Nephron progenitor cell (in vitro differentiated cells): ENCODE measurements around the gene PREX1.

Experiments
- DNase-seq: peaks from one replicate; pipeline ENCODE4 v3.0.0; 2021
- H3K27ac Mint-ChIP-seq: 2 replicates; pipeline ENCODE4 v1.8.0; 2021; ENCODE audit warnings: mild to moderate bottlenecking, moderate library complexity, mixed read lengths
- H3K27me3 Mint-ChIP-seq: 2 replicates; pipeline ENCODE4 v1.8.0; 2021; ENCODE audit warnings: mild to moderate bottlenecking, low read depth, mixed read lengths; ENCODE audit not compliant: poor library complexity
- H3K36me3 Mint-ChIP-seq: 2 replicates; pipeline ENCODE4 v1.8.0; 2021; ENCODE audit warnings: low read depth, mixed read lengths
- H3K4me1 Mint-ChIP-seq: 2 replicates; pipeline ENCODE4 v1.8.0; 2021; ENCODE audit warnings: mixed read lengths
- H3K4me3 Mint-ChIP-seq: 2 replicates; pipeline ENCODE4 v1.8.0; 2021; ENCODE audit warnings: mild to moderate bottlenecking, moderate library complexity, mixed read lengths
- H3K9me3 Mint-ChIP-seq: 2 replicates; pipeline ENCODE4 v1.8.0; 2021; ENCODE audit warnings: mild to moderate bottlenecking, moderate library complexity, mixed read lengths
- TF ChIP-seq, protein P1 (sequence below): fragments of 200-600 bp; sonication (generic); IDR thresholded peaks from 2 replicates; pipeline ENCODE4 v1.5.0; 2021; ENCODE audit warnings: antibody characterized with exemption

Gene PREX1

DNA sequence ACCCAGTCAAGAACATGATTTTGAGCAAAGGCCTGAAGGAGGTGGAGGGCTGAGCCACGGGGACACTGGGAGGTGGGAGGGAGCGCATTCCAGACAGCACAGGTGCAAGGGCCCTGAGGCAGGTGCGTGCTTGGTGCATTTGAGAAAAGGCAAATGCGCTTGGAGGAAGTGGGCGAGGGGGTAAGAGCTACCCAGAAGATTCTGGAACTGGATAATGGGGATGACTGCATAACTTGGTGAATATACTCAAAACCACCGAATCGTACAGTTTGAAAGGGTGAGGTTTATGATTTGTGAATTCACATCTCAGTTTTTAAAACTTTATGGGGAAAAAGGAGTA is 9.8 kb downstream of the PREX1 start:
- peaks cover 9% of the 10 kb centered on the region for H3K36me3 Mint-ChIP-seq
- peaks cover 46% of the 10 kb centered on the region for H3K4me1 Mint-ChIP-seq
- H3K9me3 Mint-ChIP-seq = no peaks in the 10 kb centered on the region
- no peak overlapping the region for H3K4me3 Mint-ChIP-seq
- TF ChIP-seq, protein P1, sequence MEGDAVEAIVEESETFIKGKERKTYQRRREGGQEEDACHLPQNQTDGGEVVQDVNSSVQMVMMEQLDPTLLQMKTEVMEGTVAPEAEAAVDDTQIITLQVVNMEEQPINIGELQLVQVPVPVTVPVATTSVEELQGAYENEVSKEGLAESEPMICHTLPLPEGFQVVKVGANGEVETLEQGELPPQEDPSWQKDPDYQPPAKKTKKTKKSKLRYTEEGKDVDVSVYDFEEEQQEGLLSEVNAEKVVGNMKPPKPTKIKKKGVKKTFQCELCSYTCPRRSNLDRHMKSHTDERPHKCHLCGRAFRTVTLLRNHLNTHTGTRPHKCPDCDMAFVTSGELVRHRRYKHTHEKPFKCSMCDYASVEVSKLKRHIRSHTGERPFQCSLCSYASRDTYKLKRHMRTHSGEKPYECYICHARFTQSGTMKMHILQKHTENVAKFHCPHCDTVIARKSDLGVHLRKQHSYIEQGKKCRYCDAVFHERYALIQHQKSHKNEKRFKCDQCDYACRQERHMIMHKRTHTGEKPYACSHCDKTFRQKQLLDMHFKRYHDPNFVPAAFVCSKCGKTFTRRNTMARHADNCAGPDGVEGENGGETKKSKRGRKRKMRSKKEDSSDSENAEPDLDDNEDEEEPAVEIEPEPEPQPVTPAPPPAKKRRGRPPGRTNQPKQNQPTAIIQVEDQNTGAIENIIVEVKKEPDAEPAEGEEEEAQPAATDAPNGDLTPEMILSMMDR = no peak
- H3K27ac Mint-ChIP-seq = peak overlapping the region; percentile 37
- no peak for DNase-seq
- no peaks in the 10 kb centered on the region for H3K27me3 Mint-ChIP-seq

DNA sequence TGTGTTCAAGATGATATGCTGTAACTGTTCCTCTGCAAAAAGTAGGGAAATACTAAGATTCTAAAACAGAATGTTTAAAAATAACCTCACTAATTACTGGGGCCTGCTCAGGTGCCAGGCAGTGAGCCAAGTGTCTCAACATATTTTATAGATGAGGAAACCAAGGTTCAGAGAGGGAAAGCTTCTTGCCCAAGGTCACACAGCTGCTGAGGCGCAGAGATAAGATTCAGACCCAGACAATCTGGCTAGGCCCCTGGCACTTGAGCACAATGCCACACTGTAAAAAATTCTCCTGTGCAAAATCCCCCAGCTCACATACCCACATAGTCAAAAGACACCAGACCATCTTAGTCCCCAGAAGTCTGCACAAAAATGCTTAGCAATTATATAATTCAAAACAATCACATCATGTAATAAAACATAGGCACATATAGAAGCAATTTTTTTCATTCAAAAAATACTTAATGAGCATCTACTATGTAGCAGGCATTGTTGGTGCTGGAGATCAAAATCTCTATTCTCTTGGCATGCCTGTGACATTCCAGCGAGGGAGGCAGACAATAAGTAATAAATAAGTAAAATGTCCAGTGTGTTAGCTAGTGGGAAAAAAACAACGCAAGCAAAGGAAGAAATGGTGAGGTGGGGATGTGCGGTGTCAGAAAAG is 10.3 kb downstream of the PREX1 start:
- no peak overlapping the region for H3K27ac Mint-ChIP-seq
- no peaks in the 10 kb centered on the region for H3K27me3 Mint-ChIP-seq
- peaks cover 43% of the 10 kb centered on the region for H3K4me1 Mint-ChIP-seq
- H3K36me3 Mint-ChIP-seq = peaks cover 9% of the 10 kb centered on the region
- no peak for DNase-seq
- H3K4me3 Mint-ChIP-seq = no peak overlapping the region
- TF ChIP-seq, protein P1 = no peak
- no peaks in the 10 kb centered on the region for H3K9me3 Mint-ChIP-seq

DNA sequence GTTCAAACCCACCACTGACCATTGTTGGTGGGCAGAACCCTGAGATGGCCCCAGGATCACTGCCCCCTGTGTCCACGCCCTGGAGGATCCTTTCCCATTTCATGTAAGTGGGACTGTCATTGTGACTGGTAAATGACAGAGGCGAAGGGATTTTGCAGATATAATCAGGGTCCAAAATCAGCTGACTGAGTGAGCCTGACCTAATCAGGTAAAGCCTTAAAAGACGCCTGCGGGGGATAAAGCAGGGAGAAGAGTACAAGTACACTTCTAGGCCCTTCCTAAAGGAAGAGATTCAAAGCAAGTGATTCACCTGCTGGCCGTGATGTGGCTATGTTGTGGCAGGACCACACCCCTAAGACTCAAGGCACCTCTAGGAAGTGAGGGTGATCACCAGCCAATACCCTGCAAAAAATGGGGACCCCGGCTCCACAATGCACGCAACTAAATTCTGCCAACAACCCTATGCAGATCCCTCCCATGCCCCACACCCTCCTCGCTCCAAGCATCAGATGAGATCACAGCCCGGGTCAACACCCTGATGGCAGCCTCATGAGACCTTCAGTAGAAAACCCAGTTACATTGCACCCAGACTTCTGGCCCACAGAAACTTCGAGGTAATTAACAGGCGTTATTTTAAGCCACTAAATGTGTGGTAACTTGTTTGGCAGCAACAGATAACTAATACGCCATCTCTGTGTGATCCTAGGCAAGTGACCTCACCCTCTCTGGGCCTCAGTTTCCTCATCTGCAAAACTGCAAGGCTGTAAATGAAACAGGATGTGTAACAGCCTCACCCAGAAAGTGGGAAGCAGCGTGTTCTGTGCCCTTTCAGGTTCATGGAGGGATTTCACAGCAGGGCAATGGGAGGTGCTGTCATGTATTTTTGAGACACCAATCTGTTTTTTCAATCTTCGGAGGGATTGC is 11.3 kb downstream of the PREX1 start:
- Mint-ChIP-seq H3K27ac (no peak overlapping the region), H3K36me3 (peaks cover 10% of the 10 kb centered on the region), H3K9me3 (no peaks in the 10 kb centered on the region), H3K27me3 (no peaks in the 10 kb centered on the region), H3K4me3 (no peak overlapping the region), H3K4me1 (peaks cover 34% of the 10 kb centered on the region)
- TF ChIP-seq, protein P1 = no peak
- DNase-seq = no peak

DNA sequence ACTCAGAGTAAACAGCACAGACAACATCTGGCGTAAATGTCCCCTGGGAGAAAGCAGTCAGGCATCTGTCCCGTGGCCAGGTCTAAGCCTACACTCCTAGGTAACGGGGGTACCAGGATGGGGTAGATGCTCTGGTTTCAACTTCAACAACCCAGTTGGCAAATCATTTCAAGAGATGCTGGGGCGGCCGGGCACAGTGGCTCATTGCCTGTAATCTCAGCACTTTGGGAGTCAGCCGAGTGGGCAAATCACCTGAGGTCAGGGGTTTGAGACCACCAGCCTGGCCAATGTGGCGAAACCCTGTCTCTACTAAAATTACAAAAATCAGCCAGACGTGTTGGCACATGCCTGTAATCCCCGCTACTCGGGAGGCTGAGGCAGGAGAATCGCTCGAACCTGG is 12.3 kb downstream of the PREX1 start:
- H3K9me3 Mint-ChIP-seq = no peaks in the 10 kb centered on the region
- no peak overlapping the region for H3K4me3 Mint-ChIP-seq
- H3K27me3 Mint-ChIP-seq = no peaks in the 10 kb centered on the region
- H3K4me1 Mint-ChIP-seq = peaks cover 26% of the 10 kb centered on the region
- DNase-seq = no peak
- no peak overlapping the region for H3K27ac Mint-ChIP-seq
- peaks cover 13% of the 10 kb centered on the region for H3K36me3 Mint-ChIP-seq
- TF ChIP-seq, protein P1 = no peak

DNA sequence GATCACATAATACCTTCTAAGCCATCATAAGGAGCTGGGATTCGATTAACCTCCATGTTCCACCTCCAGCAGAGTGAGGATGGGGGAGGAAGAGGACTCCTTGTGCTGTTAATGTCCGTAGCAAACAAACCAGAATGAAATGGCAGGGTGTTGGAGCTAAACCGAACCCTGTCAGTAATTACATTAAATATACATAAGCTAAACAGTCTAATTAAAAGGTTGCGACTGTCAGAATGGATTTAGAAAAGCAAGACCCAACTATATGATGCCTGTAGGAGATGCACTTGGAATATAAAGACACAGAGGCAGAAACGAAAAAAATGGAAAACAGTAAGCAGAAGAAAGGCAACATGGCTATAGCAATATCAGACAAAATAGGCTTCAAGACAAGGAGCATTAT is 13.2 kb downstream of the PREX1 start:
- peaks cover 18% of the 10 kb centered on the region for H3K4me1 Mint-ChIP-seq
- no peak overlapping the region for H3K27ac Mint-ChIP-seq
- peaks cover 5% of the 10 kb centered on the region for H3K9me3 Mint-ChIP-seq
- DNase-seq = no peak
- H3K36me3 Mint-ChIP-seq = peaks cover 13% of the 10 kb centered on the region
- H3K27me3 Mint-ChIP-seq = no peaks in the 10 kb centered on the region
- TF ChIP-seq, protein P1 = no peak
- H3K4me3 Mint-ChIP-seq = no peak overlapping the region
